GM23338 (cell line): ENCODE data around the gene STMN3. TPM values are rescaled to one million over a fixed set of nuclear protein-coding genes. Genes with fewer than 3 reads are reported as not detected.

Source experiments
- ATAC-seq: fragments of 200-7000 bp; cut with Tn5 transposase; 3 replicates; pipeline ENCODE4 v1.9.1; 2020
- DNase-seq: peaks from one replicate; pipeline ENCODE4 v3.0.0-alpha.2; 2015; ENCODE audit warnings: low spot score
- H2AFZ ChIP-seq: fragments of 200-600 bp; sonication (generic); 2 replicates; pipeline ENCODE4 v1.8.0; 2016; ENCODE audit warnings: antibody characterized with exemption, mild to moderate bottlenecking, moderate library complexity
- H3F3A ChIP-seq: fragments of 200-600 bp; sonication (generic); replicated peaks from 2 replicates; pipeline ENCODE4 v1.8.0; 2017; ENCODE audit warnings: antibody characterized with exemption, mixed run types, low read depth
- H3K27ac ChIP-seq: fragments of 200-600 bp; sonication (generic); 2 replicates; pipeline ENCODE4 v1.6.1; 2016; ENCODE audit warnings: low read depth
- H3K27me3 ChIP-seq: fragments of 200-600 bp; sonication (generic); 2 replicates; pipeline ENCODE4 v1.8.0; 2016; ENCODE audit warnings: mild to moderate bottlenecking, mixed run types, moderate library complexity; ENCODE audit not compliant: insufficient read depth
- H3K36me3 ChIP-seq: fragments of 200-600 bp; sonication (generic); 2 replicates; pipeline ENCODE4 v1.8.0; 2016; ENCODE audit warnings: mild to moderate bottlenecking; ENCODE audit not compliant: insufficient read depth
- H3K4me1 ChIP-seq: fragments of 200-600 bp; sonication (generic); 2 replicates; pipeline ENCODE4 v1.8.0; 2016; ENCODE audit warnings: mild to moderate bottlenecking, moderate library complexity; ENCODE audit not compliant: insufficient read depth
- H3K4me2 ChIP-seq: fragments of 200-600 bp; sonication (generic); 2 replicates; pipeline ENCODE4 v1.7.1; 2017; ENCODE audit warnings: mixed run types
- H3K4me3 ChIP-seq: fragments of 200-600 bp; sonication (generic); 2 replicates; pipeline ENCODE4 v1.6.1; 2016; ENCODE audit warnings: mixed run types
- H3K79me2 ChIP-seq: fragments of 200-600 bp; sonication (generic); replicated peaks from 2 replicates; pipeline ENCODE4 v1.8.0; 2017; ENCODE audit warnings: mild to moderate bottlenecking; ENCODE audit not compliant: insufficient read depth
- H3K9me2 ChIP-seq: fragments of 200-600 bp; sonication (generic); 2 replicates; pipeline ENCODE4 v1.8.0; 2017; ENCODE audit not compliant: insufficient read depth
- H4K20me1 ChIP-seq: fragments of 200-600 bp; sonication (generic); replicated peaks from 2 replicates; pipeline ENCODE4 v1.8.0; 2017; ENCODE audit warnings: mild to moderate bottlenecking; ENCODE audit not compliant: insufficient read depth
- H3K27ac Mint-ChIP-seq: 2 replicates; pipeline ENCODE4 v1.8.0; 2020; ENCODE audit warnings: inconsistent platforms, mild to moderate bottlenecking, moderate library complexity, mixed read lengths
- H3K27me3 Mint-ChIP-seq: 3 replicates; pipeline ENCODE4 v1.8.0; 2022; ENCODE audit warnings: low read depth, mild to moderate bottlenecking, moderate library complexity, mixed read lengths, inconsistent platforms; ENCODE audit not compliant: insufficient read depth, poor library complexity
- H3K36me3 Mint-ChIP-seq: 3 replicates; pipeline ENCODE4 v1.8.0; 2021; ENCODE audit warnings: low read depth, mild to moderate bottlenecking, inconsistent platforms, moderate library complexity, mixed read lengths
- H3K4me1 Mint-ChIP-seq: 3 replicates; pipeline ENCODE4 v1.8.0; 2020; ENCODE audit warnings: mild to moderate bottlenecking, inconsistent platforms, mixed read lengths
- H3K4me3 Mint-ChIP-seq: 3 replicates; pipeline ENCODE4 v1.8.0; 2021; ENCODE audit warnings: moderate library complexity, mild to moderate bottlenecking, inconsistent platforms, mixed read lengths
- H3K9me3 Mint-ChIP-seq: 3 replicates; pipeline ENCODE4 v1.8.0; 2020; ENCODE audit warnings: moderate library complexity, mild to moderate bottlenecking, inconsistent platforms, mixed read lengths
- CREB1 ChIP-seq: fragments of 250-450 bp; sonication (Bioruptor Pico); IDR thresholded peaks from 2 replicates; pipeline ENCODE4 v1.5.0; 2020; ENCODE audit warnings: low read depth, mild to moderate bottlenecking, moderate library complexity
- EZH2 ChIP-seq: fragments of 200-600 bp; sonication (generic); IDR thresholded peaks from one replicate; pipeline ENCODE4 v1.8.0; 2017; ENCODE audit warnings: antibody characterized with exemption, mild to moderate bottlenecking, low read depth; ENCODE audit not compliant: unreplicated experiment
- EZH2phosphoT487 ChIP-seq: fragments of 200-600 bp; sonication (generic); IDR thresholded peaks from one replicate; pipeline ENCODE4 v1.8.1; 2018; ENCODE audit warnings: antibody characterized with exemption; ENCODE audit not compliant: unreplicated experiment
- JUNB ChIP-seq: IDR thresholded peaks from one replicate; pipeline ENCODE4 v1.6.1; 2016; ENCODE audit warnings: antibody characterized with exemption; ENCODE audit not compliant: unreplicated experiment
- NANOG ChIP-seq: IDR thresholded peaks from 2 replicates; pipeline ENCODE4 v1.6.1; 2016; ENCODE audit warnings: antibody characterized with exemption, borderline replicate concordance
- POLR2AphosphoS5 ChIP-seq: IDR thresholded peaks from 2 replicates; pipeline ENCODE4 v1.6.1; 2016; ENCODE audit warnings: antibody characterized with exemption, low read depth
- STAT1 ChIP-seq: IDR thresholded peaks from one replicate; pipeline ENCODE4 v1.6.1; 2016; ENCODE audit warnings: antibody characterized with exemption; ENCODE audit not compliant: unreplicated experiment
- ZNF114 ChIP-seq: fragments of 250-450 bp; sonication (Bioruptor Pico); IDR thresholded peaks from 2 replicates; pipeline ENCODE4 v1.5.0; 2020; ENCODE audit warnings: mild to moderate bottlenecking, moderate library complexity
- ZNF331 ChIP-seq: fragments of 250-450 bp; sonication (Bioruptor Pico); IDR thresholded peaks from 2 replicates; pipeline ENCODE4 v1.5.0; 2020; ENCODE audit warnings: low read depth, mild to moderate bottlenecking, moderate library complexity
- polyA plus RNA-seq: library from polyadenylated mRNA; unstranded; fragments of >200 nt; fragmentation: Nextera tagmentation; extraction: Ambion mirVana; gene quantifications from 2 replicates; pipeline ENCODE4 v1.2.1, GENCODE V29; 2016
- total RNA-seq: library from RNA; depleted of rRNA; stranded (reverse); fragments of >200 nt; shearing (Covaris generic); gene quantifications from 2 replicates; pipeline ENCODE4 v1.2.3, GENCODE V29; 2014
- TF ChIP-seq, protein P1 (sequence below): fragments of 250-450 bp; sonication (Bioruptor Pico); IDR thresholded peaks from 2 replicates; pipeline ENCODE4 v1.5.0; 2020; ENCODE audit warnings: mild to moderate bottlenecking, moderate library complexity
- TF ChIP-seq, protein P2 (sequence below), 2 experiments: fragments of 200-600 bp in 1 of 2; sonication (generic) in 1 of 2; conservative IDR thresholded peaks; 2 replicates each; pipeline versions ENCODE4 v1.5.1 to v1.6.1; 2016 to 2017; ENCODE audit warnings: antibody characterized with exemption in 2 of 2, low read depth in 2 of 2, mild to moderate bottlenecking in 2 of 2, moderate library complexity in 1 of 2
- TF ChIP-seq, protein P3 (sequence below): IDR thresholded peaks from one replicate; pipeline ENCODE4 v1.6.1; 2018; ENCODE audit warnings: antibody characterized with exemption; ENCODE audit not compliant: unreplicated experiment

The STMN3 gene
- total and polyA plus RNA-seq, 2 experiments from 2014 or later = 28.6 to 61.3 TPM

DNA sequence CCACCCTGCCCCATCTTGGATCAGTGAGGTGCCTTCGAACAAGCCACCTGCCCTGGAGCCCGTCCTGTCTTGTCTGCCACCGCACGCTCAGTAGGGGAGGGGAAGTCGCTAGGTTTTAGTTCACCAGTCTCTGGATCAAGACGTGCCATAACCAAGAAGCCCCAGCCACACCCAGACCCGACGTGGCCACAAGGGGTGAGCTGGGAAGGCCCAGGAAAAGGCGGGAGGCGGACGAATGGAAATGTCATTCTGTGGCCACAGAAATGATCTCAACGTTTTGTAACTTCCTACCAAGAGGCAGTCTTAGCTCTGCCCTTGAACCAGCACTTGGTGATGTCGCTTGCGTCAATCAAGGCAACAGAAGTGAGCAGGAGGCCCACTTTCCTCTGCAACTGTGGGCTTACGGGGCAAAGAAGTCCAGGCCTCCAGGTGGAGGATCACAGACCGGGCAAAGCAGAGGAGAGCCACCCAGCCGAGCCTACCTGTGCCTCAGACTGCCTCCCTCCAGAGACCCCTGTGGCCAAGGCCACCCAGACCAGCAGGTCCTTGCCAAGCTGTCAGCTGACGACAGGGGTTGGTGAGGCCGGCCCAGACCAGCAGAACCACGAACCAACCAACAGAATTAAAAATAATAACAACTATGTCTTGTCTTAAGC is 40.8 kb downstream of the STMN3 start (continued):
- TF ChIP-seq, protein P1, sequence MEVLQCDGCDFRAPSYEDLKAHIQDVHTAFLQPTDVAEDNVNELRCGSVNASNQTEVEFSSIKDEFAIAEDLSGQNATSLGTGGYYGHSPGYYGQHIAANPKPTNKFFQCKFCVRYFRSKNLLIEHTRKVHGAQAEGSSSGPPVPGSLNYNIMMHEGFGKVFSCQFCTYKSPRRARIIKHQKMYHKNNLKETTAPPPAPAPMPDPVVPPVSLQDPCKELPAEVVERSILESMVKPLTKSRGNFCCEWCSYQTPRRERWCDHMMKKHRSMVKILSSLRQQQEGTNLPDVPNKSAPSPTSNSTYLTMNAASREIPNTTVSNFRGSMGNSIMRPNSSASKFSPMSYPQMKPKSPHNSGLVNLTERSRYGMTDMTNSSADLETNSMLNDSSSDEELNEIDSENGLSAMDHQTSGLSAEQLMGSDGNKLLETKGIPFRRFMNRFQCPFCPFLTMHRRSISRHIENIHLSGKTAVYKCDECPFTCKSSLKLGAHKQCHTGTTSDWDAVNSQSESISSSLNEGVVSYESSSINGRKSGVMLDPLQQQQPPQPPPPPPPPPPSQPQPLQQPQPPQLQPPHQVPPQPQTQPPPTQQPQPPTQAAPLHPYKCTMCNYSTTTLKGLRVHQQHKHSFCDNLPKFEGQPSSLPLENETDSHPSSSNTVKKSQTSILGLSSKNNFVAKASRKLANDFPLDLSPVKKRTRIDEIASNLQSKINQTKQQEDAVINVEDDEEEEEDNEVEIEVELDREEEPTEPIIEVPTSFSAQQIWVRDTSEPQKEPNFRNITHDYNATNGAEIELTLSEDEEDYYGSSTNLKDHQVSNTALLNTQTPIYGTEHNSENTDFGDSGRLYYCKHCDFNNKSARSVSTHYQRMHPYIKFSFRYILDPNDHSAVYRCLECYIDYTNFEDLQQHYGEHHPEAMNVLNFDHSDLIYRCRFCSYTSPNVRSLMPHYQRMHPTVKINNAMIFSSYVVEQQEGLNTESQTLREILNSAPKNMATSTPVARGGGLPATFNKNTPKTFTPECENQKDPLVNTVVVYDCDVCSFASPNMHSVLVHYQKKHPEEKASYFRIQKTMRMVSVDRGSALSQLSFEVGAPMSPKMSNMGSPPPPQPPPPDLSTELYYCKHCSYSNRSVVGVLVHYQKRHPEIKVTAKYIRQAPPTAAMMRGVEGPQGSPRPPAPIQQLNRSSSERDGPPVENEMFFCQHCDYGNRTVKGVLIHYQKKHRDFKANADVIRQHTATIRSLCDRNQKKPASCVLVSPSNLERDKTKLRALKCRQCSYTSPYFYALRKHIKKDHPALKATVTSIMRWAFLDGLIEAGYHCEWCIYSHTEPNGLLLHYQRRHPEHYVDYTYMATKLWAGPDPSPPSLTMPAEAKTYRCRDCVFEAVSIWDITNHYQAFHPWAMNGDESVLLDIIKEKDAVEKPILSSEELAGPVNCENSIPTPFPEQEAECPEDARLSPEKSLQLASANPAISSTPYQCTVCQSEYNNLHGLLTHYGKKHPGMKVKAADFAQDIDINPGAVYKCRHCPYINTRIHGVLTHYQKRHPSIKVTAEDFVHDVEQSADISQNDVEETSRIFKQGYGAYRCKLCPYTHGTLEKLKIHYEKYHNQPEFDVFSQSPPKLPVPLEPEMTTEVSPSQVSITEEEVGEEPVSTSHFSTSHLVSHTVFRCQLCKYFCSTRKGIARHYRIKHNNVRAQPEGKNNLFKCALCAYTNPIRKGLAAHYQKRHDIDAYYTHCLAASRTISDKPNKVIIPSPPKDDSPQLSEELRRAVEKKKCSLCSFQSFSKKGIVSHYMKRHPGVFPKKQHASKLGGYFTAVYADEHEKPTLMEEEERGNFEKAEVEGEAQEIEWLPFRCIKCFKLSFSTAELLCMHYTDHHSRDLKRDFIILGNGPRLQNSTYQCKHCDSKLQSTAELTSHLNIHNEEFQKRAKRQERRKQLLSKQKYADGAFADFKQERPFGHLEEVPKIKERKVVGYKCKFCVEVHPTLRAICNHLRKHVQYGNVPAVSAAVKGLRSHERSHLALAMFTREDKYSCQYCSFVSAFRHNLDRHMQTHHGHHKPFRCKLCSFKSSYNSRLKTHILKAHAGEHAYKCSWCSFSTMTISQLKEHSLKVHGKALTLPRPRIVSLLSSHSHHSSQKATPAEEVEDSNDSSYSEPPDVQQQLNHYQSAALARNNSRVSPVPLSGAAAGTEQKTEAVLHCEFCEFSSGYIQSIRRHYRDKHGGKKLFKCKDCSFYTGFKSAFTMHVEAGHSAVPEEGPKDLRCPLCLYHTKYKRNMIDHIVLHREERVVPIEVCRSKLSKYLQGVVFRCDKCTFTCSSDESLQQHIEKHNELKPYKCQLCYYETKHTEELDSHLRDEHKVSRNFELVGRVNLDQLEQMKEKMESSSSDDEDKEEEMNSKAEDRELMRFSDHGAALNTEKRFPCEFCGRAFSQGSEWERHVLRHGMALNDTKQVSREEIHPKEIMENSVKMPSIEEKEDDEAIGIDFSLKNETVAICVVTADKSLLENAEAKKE = no peak
- TF ChIP-seq CREB1 (no peak), EZH2phosphoT487 (no peak), STAT1 (no peak), POLR2AphosphoS5 (no peak), JUNB (no peak), ZNF331 (no peak)
- TF ChIP-seq, protein P2, sequence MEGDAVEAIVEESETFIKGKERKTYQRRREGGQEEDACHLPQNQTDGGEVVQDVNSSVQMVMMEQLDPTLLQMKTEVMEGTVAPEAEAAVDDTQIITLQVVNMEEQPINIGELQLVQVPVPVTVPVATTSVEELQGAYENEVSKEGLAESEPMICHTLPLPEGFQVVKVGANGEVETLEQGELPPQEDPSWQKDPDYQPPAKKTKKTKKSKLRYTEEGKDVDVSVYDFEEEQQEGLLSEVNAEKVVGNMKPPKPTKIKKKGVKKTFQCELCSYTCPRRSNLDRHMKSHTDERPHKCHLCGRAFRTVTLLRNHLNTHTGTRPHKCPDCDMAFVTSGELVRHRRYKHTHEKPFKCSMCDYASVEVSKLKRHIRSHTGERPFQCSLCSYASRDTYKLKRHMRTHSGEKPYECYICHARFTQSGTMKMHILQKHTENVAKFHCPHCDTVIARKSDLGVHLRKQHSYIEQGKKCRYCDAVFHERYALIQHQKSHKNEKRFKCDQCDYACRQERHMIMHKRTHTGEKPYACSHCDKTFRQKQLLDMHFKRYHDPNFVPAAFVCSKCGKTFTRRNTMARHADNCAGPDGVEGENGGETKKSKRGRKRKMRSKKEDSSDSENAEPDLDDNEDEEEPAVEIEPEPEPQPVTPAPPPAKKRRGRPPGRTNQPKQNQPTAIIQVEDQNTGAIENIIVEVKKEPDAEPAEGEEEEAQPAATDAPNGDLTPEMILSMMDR (conservative IDR thresholded peaks at IDR 0.05; ENCODE audit: low read depth in 2 of 2) = no peak

DNA sequence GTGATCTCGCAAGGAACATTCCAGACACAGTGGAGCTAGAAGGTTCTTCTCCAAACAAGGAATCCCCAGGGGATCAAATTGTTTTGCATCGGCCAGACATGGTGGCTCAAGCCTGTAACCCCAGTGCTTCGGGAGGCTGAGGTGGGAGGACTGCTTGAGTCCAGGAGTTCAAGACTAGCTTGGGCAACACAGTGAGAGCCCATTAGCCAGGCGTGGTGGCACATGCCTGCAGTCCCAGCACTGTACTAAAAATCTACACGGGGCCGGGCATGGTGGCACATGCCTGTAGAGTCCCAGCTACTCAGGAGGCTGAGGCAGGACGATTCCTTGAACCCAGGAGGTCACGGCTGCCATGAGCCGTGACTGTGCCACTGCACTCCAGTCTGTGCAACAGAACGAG is 41.6 kb downstream of the STMN3 start:
- Histone ChIP-seq H3K36me3 (no peaks in the 10 kb centered on the region; the same call in 1 of the 2 replicates), H3K4me3 (no peak overlapping the region), H3F3A (no peaks in the 10 kb centered on the region), H3K27me3 (no peaks in the 10 kb centered on the region), H4K20me1 (no peaks in the 10 kb centered on the region; the same call in 1 of the 2 replicates), H2AFZ (no peak overlapping the region), H3K9me2 (no peaks in the 10 kb centered on the region), H3K79me2 (peaks cover 12% of the 10 kb centered on the region), H3K27ac (no peak overlapping the region), H3K4me1 (no peaks in the 10 kb centered on the region), H3K4me2 (no peak overlapping the region)
- Mint-ChIP-seq H3K36me3 (peaks cover 33% of the 10 kb centered on the region), H3K4me3 (no peak overlapping the region), H3K27me3 (peaks cover 2% of the 10 kb centered on the region), H3K9me3 (peaks cover 16% of the 10 kb centered on the region), H3K4me1 (no peaks in the 10 kb centered on the region), H3K27ac (no peak overlapping the region)
- ATAC-seq (no peak), DNase-seq (no peak)
- TF ChIP-seq ZNF331 (no peak), JUNB (no peak), POLR2AphosphoS5 (no peak), NANOG (no peak), EZH2 (no peak), ZNF114 (CRISPR knock-in tag) (no peak)
- TF ChIP-seq, protein P3, sequence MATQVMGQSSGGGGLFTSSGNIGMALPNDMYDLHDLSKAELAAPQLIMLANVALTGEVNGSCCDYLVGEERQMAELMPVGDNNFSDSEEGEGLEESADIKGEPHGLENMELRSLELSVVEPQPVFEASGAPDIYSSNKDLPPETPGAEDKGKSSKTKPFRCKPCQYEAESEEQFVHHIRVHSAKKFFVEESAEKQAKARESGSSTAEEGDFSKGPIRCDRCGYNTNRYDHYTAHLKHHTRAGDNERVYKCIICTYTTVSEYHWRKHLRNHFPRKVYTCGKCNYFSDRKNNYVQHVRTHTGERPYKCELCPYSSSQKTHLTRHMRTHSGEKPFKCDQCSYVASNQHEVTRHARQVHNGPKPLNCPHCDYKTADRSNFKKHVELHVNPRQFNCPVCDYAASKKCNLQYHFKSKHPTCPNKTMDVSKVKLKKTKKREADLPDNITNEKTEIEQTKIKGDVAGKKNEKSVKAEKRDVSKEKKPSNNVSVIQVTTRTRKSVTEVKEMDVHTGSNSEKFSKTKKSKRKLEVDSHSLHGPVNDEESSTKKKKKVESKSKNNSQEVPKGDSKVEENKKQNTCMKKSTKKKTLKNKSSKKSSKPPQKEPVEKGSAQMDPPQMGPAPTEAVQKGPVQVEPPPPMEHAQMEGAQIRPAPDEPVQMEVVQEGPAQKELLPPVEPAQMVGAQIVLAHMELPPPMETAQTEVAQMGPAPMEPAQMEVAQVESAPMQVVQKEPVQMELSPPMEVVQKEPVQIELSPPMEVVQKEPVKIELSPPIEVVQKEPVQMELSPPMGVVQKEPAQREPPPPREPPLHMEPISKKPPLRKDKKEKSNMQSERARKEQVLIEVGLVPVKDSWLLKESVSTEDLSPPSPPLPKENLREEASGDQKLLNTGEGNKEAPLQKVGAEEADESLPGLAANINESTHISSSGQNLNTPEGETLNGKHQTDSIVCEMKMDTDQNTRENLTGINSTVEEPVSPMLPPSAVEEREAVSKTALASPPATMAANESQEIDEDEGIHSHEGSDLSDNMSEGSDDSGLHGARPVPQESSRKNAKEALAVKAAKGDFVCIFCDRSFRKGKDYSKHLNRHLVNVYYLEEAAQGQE = no peak
